Body of pancreas (tissue), 4 donors: ENCODE data around the gene DNALI1. TPM values are rescaled to one million over a fixed set of nuclear protein-coding genes. Genes with fewer than 3 reads are reported as not detected.

Source experiments
- ATAC-seq: fragments of 150-250 bp; one replicate; pipeline ENCODE4 v1.9.1; 2016
- DNase-seq, 4 donors: peaks; one replicate each; pipeline ENCODE4 v3.0.0-alpha.2; 2019
- H3K27ac ChIP-seq, 4 donors: fragments of 200-600 bp; sonication (generic); 1 replicate in 3 of 4; 2 replicates in 1 of 4; pipeline versions ENCODE4 v1.5.1 to v1.6.1; 2016 to 2019; ENCODE audit warnings: mild to moderate bottlenecking in 1 of 4, mixed read lengths in 1 of 4, moderate library complexity in 1 of 4
- H3K27me3 ChIP-seq, 2 donors: fragments of 200-600 bp; sonication (generic); one replicate each; pipeline ENCODE4 v1.6.0; 2016; ENCODE audit warnings: mild to moderate bottlenecking in 1 of 2
- H3K36me3 ChIP-seq, 2 donors: fragments of 200-600 bp; sonication (generic); replicated peaks in 1 of 2; 2 replicates each; pipeline ENCODE4 v1.5.1; 2016; ENCODE audit warnings: low read depth in 2 of 2; ENCODE audit not compliant: insufficient read depth in 1 of 2
- H3K4me1 ChIP-seq: fragments of 200-600 bp; sonication (generic); one replicate; pipeline ENCODE4 v1.6.0; 2016
- H3K4me3 ChIP-seq, 2 donors: fragments of 200-600 bp; sonication (generic); 1 replicate in 1 of 2; 2 replicates in 1 of 2; pipeline ENCODE4 v1.5.1; 2016 to 2019
- H3K9me3 ChIP-seq, 3 donors: fragments of 200-600 bp; sonication (generic); 1 replicate in 2 of 3; 2 replicates in 1 of 3; pipeline ENCODE4 v1.5.1; 2016
- POLR2A ChIP-seq, 3 donors: fragments of 450-650 bp; IDR thresholded peaks; one replicate each; pipeline ENCODE4 v1.6.1; 2016; ENCODE audit warnings: antibody characterized with exemption in 3 of 3, mild to moderate bottlenecking in 2 of 3
- WGBS, 2 donors: methylation state at CpG; one replicate each; pipeline ENCODE4 v1.1.5; 2017; 5-methylcytosine and 5-hydroxymethylcytosine counted together
- intact Hi-C: fragments of 100-400 bp; cut with DNase I; formaldehyde crosslinking; loops from one replicate; pipeline ENCODE4 v1.15.1; 2023
- total RNA-seq, 2 donors: library from RNA; depleted of rRNA; stranded (reverse); fragments of >200 nt; gene quantifications; one replicate each; pipeline ENCODE4 v1.1.0, GENCODE V29; 2016
- TF ChIP-seq, protein P1 (sequence below), 7 experiments: fragments of 450-650 bp in 4 of 7; fragments of 200-600 bp in 3 of 7; sonication (generic) in 3 of 7; IDR thresholded peaks; one replicate each; pipeline ENCODE4 v1.5.1; 2016 to 2019; ENCODE audit warnings: antibody characterized with exemption in 7 of 7

The DNALI1 gene
- total RNA-seq, 2 donors from 2014 or later = 16.5 to 19.5 TPM

DNA sequence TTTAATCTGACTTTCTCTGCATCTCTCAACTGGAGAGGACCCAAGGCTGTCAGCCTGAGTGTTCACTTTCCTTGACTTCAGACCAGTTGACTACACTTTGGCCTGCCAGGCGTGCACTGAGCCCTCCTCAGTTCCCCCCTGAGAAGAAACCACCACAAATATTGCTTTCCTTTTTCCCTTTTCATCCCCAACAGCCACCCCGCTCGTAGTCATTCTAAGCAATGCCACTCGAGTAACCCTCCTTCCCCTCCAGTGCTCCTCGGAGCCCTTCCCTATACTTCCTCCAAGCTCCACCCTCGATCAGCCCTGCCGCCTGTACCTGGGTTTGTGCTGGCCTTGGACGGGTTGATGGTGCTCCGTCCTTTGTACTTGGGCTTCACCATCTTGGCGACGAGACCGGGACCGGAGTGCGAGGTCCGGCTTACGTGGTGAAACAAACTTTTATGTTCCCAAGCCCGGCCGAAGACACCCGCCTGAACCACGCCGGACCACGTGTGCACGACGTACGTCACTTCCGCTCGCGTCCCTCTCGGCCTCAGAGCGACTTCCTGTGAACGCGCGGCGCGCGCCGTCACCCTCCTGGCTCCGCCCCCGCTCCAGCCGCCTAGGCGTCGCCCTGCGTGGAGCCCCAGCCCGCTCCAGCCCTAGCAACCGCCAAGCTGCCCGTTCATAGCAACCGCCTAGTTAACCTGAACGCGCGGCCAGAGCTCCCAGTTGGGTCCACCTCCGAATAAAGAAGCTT lies 38.9 kb downstream of the DNALI1 start, which contains the start of gene GNL2:
Gene GNL2, minus strand, starts transcription at position 498 of the 742 bp plus-strand sequence. Its CDS starts 115 bp downstream, at position 383.
- WGBS, 2 donors = 0% methylated on average over 33 to 50 of the region's 51 CpGs
- peak within 1 kb of the TSS; percentile 33 to 68 for H3K4me3 ChIP-seq
- no peaks in the 10 kb centered on the region for H3K27me3 ChIP-seq
- peak within 1 kb of the TSS; percentile 18 to 89 (median 58) for H3K27ac ChIP-seq
- intact Hi-C loops = no loop called here
- DNase-seq (peak; percentile 97 to 98 (median 98)), ATAC-seq (peak; percentile 100)
- H3K9me3 ChIP-seq = no peaks in the 10 kb centered on the region
- peaks cover 23% of the 10 kb centered on the region for H3K4me1 ChIP-seq
- H3K36me3 ChIP-seq = peaks cover 0 to 10% of the 10 kb centered on the region in 2 donors
- TF ChIP-seq, protein P1, sequence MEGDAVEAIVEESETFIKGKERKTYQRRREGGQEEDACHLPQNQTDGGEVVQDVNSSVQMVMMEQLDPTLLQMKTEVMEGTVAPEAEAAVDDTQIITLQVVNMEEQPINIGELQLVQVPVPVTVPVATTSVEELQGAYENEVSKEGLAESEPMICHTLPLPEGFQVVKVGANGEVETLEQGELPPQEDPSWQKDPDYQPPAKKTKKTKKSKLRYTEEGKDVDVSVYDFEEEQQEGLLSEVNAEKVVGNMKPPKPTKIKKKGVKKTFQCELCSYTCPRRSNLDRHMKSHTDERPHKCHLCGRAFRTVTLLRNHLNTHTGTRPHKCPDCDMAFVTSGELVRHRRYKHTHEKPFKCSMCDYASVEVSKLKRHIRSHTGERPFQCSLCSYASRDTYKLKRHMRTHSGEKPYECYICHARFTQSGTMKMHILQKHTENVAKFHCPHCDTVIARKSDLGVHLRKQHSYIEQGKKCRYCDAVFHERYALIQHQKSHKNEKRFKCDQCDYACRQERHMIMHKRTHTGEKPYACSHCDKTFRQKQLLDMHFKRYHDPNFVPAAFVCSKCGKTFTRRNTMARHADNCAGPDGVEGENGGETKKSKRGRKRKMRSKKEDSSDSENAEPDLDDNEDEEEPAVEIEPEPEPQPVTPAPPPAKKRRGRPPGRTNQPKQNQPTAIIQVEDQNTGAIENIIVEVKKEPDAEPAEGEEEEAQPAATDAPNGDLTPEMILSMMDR (IDR thresholded peaks at IDR 0.05) = no peak
- peak in 2 of 3 donors; percentile 85 to 89 for TF ChIP-seq POLR2A (IDR thresholded peaks at IDR 0.05)

- intact Hi-C loops = no loop called here
- 0% methylated on average over 3 of the region's 3 CpGs for WGBS, 2 donors
- H3K27ac ChIP-seq = peak overlapping the region in 3 of 4 donors; percentile 33 to 89 (median 84)
- ATAC-seq (no peak), DNase-seq (no peak)
- peak overlapping the region in 1 of 2 donors; percentile 68 for H3K4me3 ChIP-seq
- peaks cover 0 to 7% of the 10 kb centered on the region in 2 donors for H3K36me3 ChIP-seq
- H3K4me1 ChIP-seq = peaks cover 23% of the 10 kb centered on the region
- TF ChIP-seq, protein P1 (IDR thresholded peaks at IDR 0.05) = no peak
- no peak for TF ChIP-seq POLR2A (IDR thresholded peaks at IDR 0.05)
- no peaks in the 10 kb centered on the region for H3K9me3 ChIP-seq
- H3K27me3 ChIP-seq = no peaks in the 10 kb centered on the region
Measured at GRCh38 chr1:37596182-37596667, 39.5 kb downstream of the DNALI1 start.

DNA sequence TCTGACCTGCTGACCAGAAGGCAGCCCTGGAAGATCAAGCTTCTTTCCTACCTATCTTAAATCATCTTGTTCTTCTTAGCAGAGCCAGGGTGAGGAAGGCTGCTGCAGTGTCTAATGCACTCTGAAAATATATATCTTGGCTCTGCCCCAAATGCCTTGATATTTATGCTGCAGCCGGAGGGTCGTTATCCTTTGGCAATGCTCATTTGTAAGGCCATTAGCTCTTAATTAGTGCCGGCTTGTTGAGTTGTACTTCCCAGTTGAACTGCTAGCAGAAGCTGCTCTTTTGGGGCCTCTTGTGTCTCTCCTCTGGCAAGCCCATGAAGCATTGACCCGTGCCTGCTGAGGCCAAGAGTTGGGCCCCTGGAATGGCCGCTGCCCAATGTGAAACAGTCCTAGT lies 43.2 kb downstream of the DNALI1 start:
- peaks cover 0 to 7% of the 10 kb centered on the region in 2 donors for H3K27me3 ChIP-seq
- H3K4me3 ChIP-seq = no peak overlapping the region
- intact Hi-C loops = no loop called here
- TF ChIP-seq, protein P1 (IDR thresholded peaks at IDR 0.05) = no peak
- TF ChIP-seq POLR2A (IDR thresholded peaks at IDR 0.05) = no peak
- DNase-seq (no peak), ATAC-seq (no peak)
- H3K9me3 ChIP-seq = no peaks in the 10 kb centered on the region
- 75 to 77% methylated on average over 4 to 5 of the region's 5 CpGs for WGBS, 2 donors
- peaks cover 14% of the 10 kb centered on the region for H3K4me1 ChIP-seq
- no peak overlapping the region for H3K27ac ChIP-seq
- H3K36me3 ChIP-seq = no peaks in the 10 kb centered on the region

DNA sequence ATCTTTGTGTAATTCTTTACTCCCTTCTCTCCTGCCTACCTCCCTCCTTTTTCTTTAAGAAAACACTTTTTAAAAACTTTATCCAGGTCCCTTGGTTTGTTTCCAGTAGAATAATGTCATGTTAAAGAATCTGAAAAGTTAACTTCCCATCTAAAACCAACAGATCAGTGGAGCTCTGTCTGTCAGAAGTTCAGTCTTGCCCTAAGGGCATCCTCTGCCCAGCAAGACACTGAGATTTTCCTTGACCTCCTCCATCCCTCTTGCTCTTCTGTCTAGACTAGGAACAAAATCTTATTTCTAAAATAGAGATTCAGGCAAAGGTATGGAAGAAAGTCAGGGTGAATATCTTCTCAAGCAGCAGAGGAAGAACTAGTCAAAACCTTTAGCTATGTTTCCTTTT lies 44.7 kb downstream of the DNALI1 start:
- no peak for DNase-seq
- Histone ChIP-seq H3K4me1 (peaks cover 6% of the 10 kb centered on the region), H3K4me3 (no peak overlapping the region), H3K36me3 (no peaks in the 10 kb centered on the region), H3K27ac (no peak overlapping the region), H3K9me3 (no peaks in the 10 kb centered on the region), H3K27me3 (peaks cover 0 to 7% of the 10 kb centered on the region in 2 donors)
- no peak for TF ChIP-seq POLR2A (IDR thresholded peaks at IDR 0.05)
- TF ChIP-seq, protein P1 (IDR thresholded peaks at IDR 0.05) = no peak
- intact Hi-C loops = no loop called here
- ATAC-seq = no peak
